Islet of Langerhans (tissue), 1 donor: ENCODE measurements around the gene TRO.
A peak's percentile ranks its signal among the peaks of the same experiment; 100 is the strongest.

ENCODE experiments used
- FAIRE-seq: peaks from one replicate; lab custom pipeline; 2011; peaks lifted over from hg19 to GRCh38; lab: Jason Lieb, UNC

TRO gene

GRCh38 chrX:54964766-54965497 is 44.3 kb downstream of the TRO start:
- no peak for FAIRE-seq

- FAIRE-seq, result peak; percentile 61
These were observed 56.8 kb downstream of the TRO start for GRCh38 chrX:54977387-54977786.

DNA sequence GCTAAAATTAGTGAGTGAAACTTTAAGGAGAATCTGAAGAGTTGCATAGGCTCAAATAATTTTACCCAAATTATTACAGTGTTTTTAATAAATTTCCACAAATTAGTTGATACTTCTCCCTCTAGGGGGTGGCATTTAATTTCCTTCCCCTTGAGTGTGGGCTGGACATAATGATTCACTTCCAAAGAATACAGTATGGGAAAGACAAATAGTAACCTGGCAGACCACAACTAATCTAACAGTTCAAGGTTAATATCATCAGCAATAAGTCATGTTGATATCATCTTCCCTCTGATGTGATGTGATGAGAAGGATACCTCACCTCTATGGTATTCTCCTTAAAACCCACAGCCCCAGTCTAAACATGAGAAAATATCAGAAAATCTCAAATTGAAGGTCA is 57.8 kb downstream of the TRO start:
- FAIRE-seq, result no peak

DNA sequence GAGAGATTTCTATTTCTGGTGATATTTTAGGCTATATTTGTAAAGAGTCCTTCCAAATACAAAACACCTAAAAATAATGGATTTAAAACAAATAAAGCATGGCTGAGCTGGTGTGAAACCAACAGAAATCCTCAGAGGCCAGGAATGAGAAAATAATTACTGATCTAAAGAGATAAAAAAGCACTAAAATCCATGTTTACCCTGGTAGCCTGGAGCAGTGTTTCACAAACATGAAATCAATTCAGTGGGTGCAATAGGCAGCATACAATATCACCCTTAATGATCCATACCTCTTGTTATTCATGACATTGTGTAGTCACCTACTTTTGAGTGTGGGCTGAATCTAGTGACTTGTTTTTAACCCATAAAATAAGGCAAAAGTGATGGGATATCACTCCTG is 58.8 kb downstream of the TRO start:
- no peak for FAIRE-seq

DNA sequence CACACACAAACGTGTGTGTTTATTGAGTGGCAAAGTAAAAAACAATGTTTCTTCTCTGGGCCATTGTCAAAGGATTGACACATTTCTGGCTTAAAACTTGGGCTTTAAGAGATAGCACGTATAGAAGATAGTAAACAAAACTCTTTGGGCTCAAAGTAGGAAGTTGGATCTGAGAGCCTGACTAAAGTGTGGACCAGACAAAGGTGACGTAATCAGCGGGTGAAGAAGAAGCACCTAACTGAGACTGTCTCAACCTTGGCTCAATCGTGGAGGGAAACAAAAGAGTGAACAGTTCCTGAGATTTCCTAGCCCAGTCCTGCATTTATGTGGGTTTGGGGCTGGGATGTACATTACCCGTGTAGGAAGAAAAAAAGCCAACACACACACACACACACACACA is 59.7 kb downstream of the TRO start:
- no peak for FAIRE-seq
